MCF 10A (cell line): ENCODE data around the gene WAS. TPM values are rescaled to one million over a fixed set of nuclear protein-coding genes. Genes with fewer than 3 reads are reported as not detected.
A peak's percentile ranks its signal among the peaks of the same experiment; 100 is the strongest.

ENCODE experiments used
- BruUV-seq: library from RNA; stranded (reverse); fragments of 400-500 nt; replicated peaks from 2 replicates; lab custom pipeline; 2021; lab: Mats Ljungman, UMichigan
- CTCF ChIA-PET: fragments of 300-600 bp; sonication (Branson Sonifier 250); formaldehyde crosslinking; extraction: SDS; loops from one replicate; lab custom pipeline; 2021; ENCODE audit warnings: antibody characterized with exemption, inconsistent platforms; lab: Yijun Ruan, JAX
- POLR2A ChIA-PET: fragments of 300-600, 350-650 bp; sonication (Branson Sonifier 250); formaldehyde crosslinking; extraction: SDS; loops from one replicate; lab custom pipeline; 2020; ENCODE audit warnings: antibody characterized with exemption, inconsistent platforms; lab: Yijun Ruan, JAX
- DNase-seq: peaks from one replicate; pipeline ENCODE4 v3.0.0-alpha.2; 2018; ENCODE audit not compliant: unreplicated experiment
- H3K27ac Mint-ChIP-seq: one replicate; pipeline ENCODE4 v1.8.0; 2022; ENCODE audit warnings: mild to moderate bottlenecking, low read depth, mixed read lengths; ENCODE audit not compliant: unreplicated experiment
- H3K27me3 Mint-ChIP-seq: one replicate; pipeline ENCODE4 v1.8.0; 2022; ENCODE audit warnings: mixed read lengths; ENCODE audit not compliant: insufficient read depth, unreplicated experiment
- H3K36me3 Mint-ChIP-seq: one replicate; pipeline ENCODE4 v1.8.0; 2022; ENCODE audit warnings: mild to moderate bottlenecking, moderate library complexity, mixed read lengths; ENCODE audit not compliant: insufficient read depth, unreplicated experiment
- H3K4me1 Mint-ChIP-seq: one replicate; pipeline ENCODE4 v1.8.0; 2022; ENCODE audit warnings: mixed read lengths; ENCODE audit not compliant: insufficient read depth, unreplicated experiment
- H3K4me3 Mint-ChIP-seq: one replicate; pipeline ENCODE4 v1.8.0; 2022; ENCODE audit warnings: mild to moderate bottlenecking, moderate library complexity, mixed read lengths; ENCODE audit not compliant: unreplicated experiment
- H3K9me3 Mint-ChIP-seq: one replicate; pipeline ENCODE4 v1.8.0; 2022; ENCODE audit warnings: mixed read lengths; ENCODE audit not compliant: unreplicated experiment
- CTCF ChIP-seq: fragments of 200-600 bp; IDR thresholded peaks from one replicate; pipeline ENCODE4 v1.8.0; 2022; ENCODE audit warnings: antibody characterized with exemption, mild to moderate bottlenecking; ENCODE audit not compliant: unreplicated experiment
- intact Hi-C: fragments of 100-400 bp; cut with micrococcal nuclease; formaldehyde crosslinking; loops from 2 replicates; pipeline ENCODE4 v1.14.1; 2022
- total RNA-seq: library from RNA; stranded (reverse); gene quantifications from 2 replicates; pipeline ENCODE4 v1.2.3, GENCODE V29; 2022

The WAS gene
- total RNA-seq, 1 experiment from 2014 or later, result 0.37 TPM

GRCh38 chrX:48694776-48695533, 11.4 kb downstream of the WAS start:
- ChIA-PET CTCF (no interaction called here), POLR2A (interaction anchor here (1.7 kb wide), 1 partner anchor 43 kb away, joined by 15 read pairs; no protein-coding TSS in a partner anchor)
- BruUV-seq, result no TSS peak
- DNase-seq, result no peak
- intact Hi-C loops, result no loop called here
- no peak for TF ChIP-seq CTCF
- peak overlapping the region; percentile 10 for H3K4me3 Mint-ChIP-seq
- peaks cover 6% of the 10 kb centered on the region for H3K36me3 Mint-ChIP-seq
- peak overlapping the region; percentile 77 for H3K27ac Mint-ChIP-seq
- H3K27me3 Mint-ChIP-seq, result no peaks in the 10 kb centered on the region
- no peaks in the 10 kb centered on the region for H3K9me3 Mint-ChIP-seq
- H3K4me1 Mint-ChIP-seq, result no peaks in the 10 kb centered on the region

GRCh38 chrX:48695534-48695896, 11.9 kb downstream of the WAS start:
- Mint-ChIP-seq H3K27me3 (no peaks in the 10 kb centered on the region), H3K4me1 (no peaks in the 10 kb centered on the region), H3K9me3 (no peaks in the 10 kb centered on the region), H3K4me3 (peak overlapping the region; percentile 78), H3K36me3 (peaks cover 6% of the 10 kb centered on the region), H3K27ac (peak overlapping the region; percentile 77)
- ChIA-PET POLR2A (interaction anchor here (1.1 to 1.7 kb wide), 3 partner anchors 17 to 42 kb away, joined by 4 to 15 read pairs (median 5); no protein-coding TSS in a partner anchor), CTCF (no interaction called here)
- TF ChIP-seq CTCF, result no peak
- intact Hi-C loops, result no loop called here
- BruUV-seq, result no TSS peak
- no peak for DNase-seq

- TF ChIP-seq CTCF, result no peak
- Mint-ChIP-seq H3K27ac (peak overlapping the region; percentile 77), H3K27me3 (no peaks in the 10 kb centered on the region), H3K9me3 (no peaks in the 10 kb centered on the region), H3K36me3 (peaks cover 7% of the 10 kb centered on the region), H3K4me1 (no peaks in the 10 kb centered on the region), H3K4me3 (peak overlapping the region; percentile 78)
- TSS peak; percentile 94 for BruUV-seq
- intact Hi-C loops, result no loop called here
- CTCF ChIA-PET, result no interaction called here
- peak; percentile 8 for DNase-seq
- POLR2A ChIA-PET, result interaction anchor here (0.6 to 1.7 kb wide), 6 partner anchors 17 to 106 kb away, joined by 4 to 15 read pairs (median 4); partner anchors contain the start of gene HDAC6
Measured at GRCh38 chrX:48695925-48696300, 12.3 kb downstream of the WAS start.

GRCh38 chrX:48696301-48696908, 12.8 kb downstream of the WAS start, which contains the start of gene SUV39H1:
Gene SUV39H1 (plus strand): TSS chrX:48696734. CDS start chrX:48696785, 51 bp downstream.
- intact Hi-C loops, result no loop called here
- no TSS peak for BruUV-seq
- CTCF ChIA-PET, result no interaction called here

More at GRCh38 chrX:48696301-48696908, 12.8 kb downstream of the WAS start, which contains the start of gene SUV39H1:
- no peaks in the 10 kb centered on the region for H3K27me3 Mint-ChIP-seq
- H3K4me3 Mint-ChIP-seq, result peak within 1 kb of the TSS; percentile 78
- no peaks in the 10 kb centered on the region for H3K9me3 Mint-ChIP-seq
- peaks cover 10% of the 10 kb centered on the region for H3K36me3 Mint-ChIP-seq
- peak within 1 kb of the TSS; percentile 77 for H3K27ac Mint-ChIP-seq
- peak; percentile 84 for DNase-seq
- no peak for TF ChIP-seq CTCF
- POLR2A ChIA-PET, result interaction anchor here (0.6 to 1.7 kb wide), 8 partner anchors 18 to 384 kb away, joined by 3 to 15 read pairs (median 4); partner anchors contain the start of gene HDAC6
- H3K4me1 Mint-ChIP-seq, result no peaks in the 10 kb centered on the region
